Large intestine (tissue), 3 donors: ENCODE results near the gene GAGE13. TPM values are rescaled to one million over a fixed set of nuclear protein-coding genes. Genes with fewer than 3 reads are reported as not detected.
"Not testable (repeated sequence)": the region's sequence is repeated elsewhere in the genome, so short reads cannot be mapped to it uniquely, and the experiment has no call there.

ENCODE experiments used
- DNase-seq, 2 donors: peaks; one replicate each; pipeline versions ENCODE4 v3.0.0 to v3.0.0-alpha.2; 2013
- H3K27ac ChIP-seq: one replicate; pipeline ENCODE4 v1.5.1; 2013; ENCODE audit warnings: low read length
- H3K27me3 ChIP-seq: 2 replicates; pipeline ENCODE4 v1.6.1; 2013; ENCODE audit warnings: low read length; ENCODE audit not compliant: control insufficient read depth, insufficient read depth
- H3K36me3 ChIP-seq: 2 replicates; pipeline ENCODE4 v1.6.1; 2013; ENCODE audit warnings: low read length; ENCODE audit not compliant: control insufficient read depth, insufficient read depth
- H3K4me1 ChIP-seq: one replicate; pipeline ENCODE4 v1.6.1; 2013; ENCODE audit warnings: low read length; ENCODE audit not compliant: control insufficient read depth, insufficient read depth
- H3K4me3 ChIP-seq: one replicate; pipeline ENCODE4 v1.5.1; 2013; ENCODE audit warnings: low read length
- H3K9me3 ChIP-seq: one replicate; pipeline ENCODE4 v1.6.1; 2013; ENCODE audit warnings: mild to moderate bottlenecking, low read depth, low read length, moderate library complexity; ENCODE audit not compliant: control insufficient read depth
- WGBS: methylation state at CpG from one replicate; pipeline ENCODE4 v1.1.5; 2013; ENCODE audit warnings: low lambda C conversion rate; ENCODE audit not compliant: insufficient coverage; 5-methylcytosine and 5-hydroxymethylcytosine counted together
- polyA plus RNA-seq: library from polyadenylated mRNA; unstranded; fragments of 120-200 nt; gene quantifications from one replicate; pipeline ENCODE4 v1.2.1, GENCODE V29; 2013

GAGE13 gene
- polyA plus RNA-seq, 1 donor: not detected

DNA sequence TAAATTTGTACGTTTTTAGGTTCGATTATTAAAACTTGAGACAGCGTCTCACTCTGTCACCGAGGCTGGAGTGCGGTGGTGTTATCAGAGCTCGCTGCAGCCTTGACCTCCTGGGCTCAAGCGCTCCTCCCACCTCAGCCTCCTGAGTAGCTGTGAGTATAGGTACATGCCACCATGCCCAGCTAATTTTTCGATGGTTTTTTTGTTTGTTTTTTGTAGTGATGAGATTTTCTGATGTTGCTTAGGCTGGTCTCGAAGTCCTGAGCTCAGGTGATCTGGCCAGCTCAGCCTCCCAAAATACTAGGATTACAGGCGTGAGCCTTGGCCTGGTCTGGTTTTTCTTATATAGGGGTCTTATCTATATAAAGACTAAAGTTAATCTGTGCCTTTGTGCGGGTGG, 961 bp upstream of the GAGE13 start:
- H3K9me3 ChIP-seq, DNase-seq, H3K27ac ChIP-seq, H3K4me3 ChIP-seq, H3K4me1 ChIP-seq, H3K27me3 ChIP-seq, H3K36me3 ChIP-seq: not testable (repeated sequence)
- 80% methylated on average over 1 of the region's 11 CpGs for WGBS

DNA sequence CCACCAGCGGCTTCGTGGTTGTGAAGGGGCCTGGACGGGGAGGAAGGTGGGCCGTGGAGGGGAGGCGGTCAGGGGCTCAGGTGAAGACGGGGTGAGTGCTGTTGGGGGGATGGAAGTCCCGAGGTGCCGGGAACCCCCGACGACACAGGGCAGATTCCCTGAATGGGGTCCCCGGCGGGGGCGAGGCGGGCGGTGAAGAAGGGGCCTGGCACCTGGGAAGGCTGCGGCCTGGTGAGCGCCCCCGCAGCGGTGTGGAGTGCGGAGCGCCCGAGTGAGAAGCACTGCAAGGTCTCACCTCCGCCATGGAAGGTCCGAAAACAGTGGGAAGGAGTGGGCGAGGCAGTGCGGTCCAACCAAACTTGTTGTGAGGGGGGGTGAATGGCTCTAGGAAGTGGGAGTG, 459 bp downstream of the GAGE13 start:
- not testable (repeated sequence) for DNase-seq, H3K4me3 ChIP-seq, H3K36me3 ChIP-seq, H3K27ac ChIP-seq, H3K27me3 ChIP-seq, H3K9me3 ChIP-seq, H3K4me1 ChIP-seq
- no CpG with 5 or more reads among the region's 26 CpGs for WGBS

- H3K36me3 ChIP-seq, H3K4me3 ChIP-seq, H3K9me3 ChIP-seq, DNase-seq, H3K27ac ChIP-seq, H3K4me1 ChIP-seq, H3K27me3 ChIP-seq: not testable (repeated sequence)
- no CpG with 5 or more reads among the region's 24 CpGs for WGBS
Measured at GRCh38 chrX:49341449-49341848, 10.1 kb downstream of the GAGE13 start.

GRCh38 chrX:49344496-49345175, 13.3 kb downstream of the GAGE13 start:
- not testable (repeated sequence) for H3K27ac ChIP-seq, DNase-seq, H3K36me3 ChIP-seq, H3K4me3 ChIP-seq, H3K9me3 ChIP-seq, H3K27me3 ChIP-seq, H3K4me1 ChIP-seq
- 77% methylated on average over 2 of the region's 15 CpGs for WGBS

- H3K4me3 ChIP-seq, H3K4me1 ChIP-seq, H3K27me3 ChIP-seq, DNase-seq, H3K27ac ChIP-seq, H3K9me3 ChIP-seq, H3K36me3 ChIP-seq: not testable (repeated sequence)
- 80% methylated on average over 2 of the region's 10 CpGs for WGBS
Measured at GRCh38 chrX:49345402-49345801, 14.0 kb downstream of the GAGE13 start.

GRCh38 chrX:49346150-49346549, 14.8 kb downstream of the GAGE13 start:
- WGBS: 90% methylated on average over 5 of the region's 11 CpGs
- not testable (repeated sequence) for H3K9me3 ChIP-seq, H3K4me1 ChIP-seq, H3K27me3 ChIP-seq, H3K4me3 ChIP-seq, H3K27ac ChIP-seq, H3K36me3 ChIP-seq
- peak in 1 of 2 donors; percentile 2 for DNase-seq

Other genes with a start within 250 kb of the GAGE13 start
- gene GPKOW, start 207.8 kb upstream of the GAGE13 start, polyA plus RNA-seq: 18.9 TPM
- 2.5 TPM for gene MAGIX, start 168.8 kb upstream of the GAGE13 start, polyA plus RNA-seq
- gene PLP2, start 159.7 kb upstream of the GAGE13 start, polyA plus RNA-seq: 118 TPM
- gene PRICKLE3, start 145.2 kb upstream of the GAGE13 start, polyA plus RNA-seq: 5.7 TPM
- gene SYP, start 131.4 kb upstream of the GAGE13 start, polyA plus RNA-seq: 20.2 TPM
- gene CACNA1F, start 98.2 kb upstream of the GAGE13 start, polyA plus RNA-seq: 1.3 TPM
- gene CCDC22, start 96.1 kb upstream of the GAGE13 start, polyA plus RNA-seq: 18.5 TPM
- gene FOXP3, start 66.9 kb upstream of the GAGE13 start, polyA plus RNA-seq: 0.76 TPM
- 3.3 TPM for gene PPP1R3F, start 61.8 kb upstream of the GAGE13 start, polyA plus RNA-seq
- not detected for gene GAGE10, start 27.9 kb upstream of the GAGE13 start, polyA plus RNA-seq
- gene GAGE12J, start 9.5 kb upstream of the GAGE13 start, polyA plus RNA-seq: not detected
- not detected for gene GAGE12C, start 200.6 kb downstream of the GAGE13 start, polyA plus RNA-seq
- gene GAGE12D, start 210.2 kb downstream of the GAGE13 start, polyA plus RNA-seq: not detected
- not detected for gene GAGE12E, start 219.7 kb downstream of the GAGE13 start, polyA plus RNA-seq
- gene GAGE12F, start 229.3 kb downstream of the GAGE13 start, polyA plus RNA-seq: not detected
- not detected for gene GAGE12G, start 238.8 kb downstream of the GAGE13 start, polyA plus RNA-seq
- not detected for gene GAGE12H, start 248.4 kb downstream of the GAGE13 start, polyA plus RNA-seq